Tibial nerve (tissue), 3 donors: Measurements from ENCODE around the gene MEIS1.

ENCODE experiments used
- CTCF ChIP-seq, 5 experiments: fragments of 200-600 bp in 3 of 5; fragments of 450-650 bp in 2 of 5; sonication (generic) in 3 of 5; IDR thresholded peaks; one replicate each; pipeline ENCODE4 v1.5.1; 2016 to 2019; ENCODE audit warnings: antibody characterized with exemption in 5 of 5, mild to moderate bottlenecking in 3 of 5, moderate library complexity in 2 of 5
- POLR2A ChIP-seq, 2 donors: fragments of 450-650 bp; IDR thresholded peaks; one replicate each; pipeline ENCODE4 v1.6.1; 2017; ENCODE audit warnings: antibody characterized with exemption in 2 of 2, mild to moderate bottlenecking in 2 of 2, moderate library complexity in 2 of 2

GRCh38 chr2:66446941-66447340 lies 12.0 kb downstream of the MEIS1 start:
- TF ChIP-seq CTCF (IDR thresholded peaks at IDR 0.05), result no peak
- TF ChIP-seq POLR2A (IDR thresholded peaks at IDR 0.05), result no peak
